AG08396 (cell line): ENCODE data around the gene DNAH3.

Source experiments
- DNase-seq: peaks from one replicate; pipeline ENCODE4 v3.0.0; 2012; ENCODE audit warnings: low spot score, mixed read lengths

DNAH3 gene

DNA sequence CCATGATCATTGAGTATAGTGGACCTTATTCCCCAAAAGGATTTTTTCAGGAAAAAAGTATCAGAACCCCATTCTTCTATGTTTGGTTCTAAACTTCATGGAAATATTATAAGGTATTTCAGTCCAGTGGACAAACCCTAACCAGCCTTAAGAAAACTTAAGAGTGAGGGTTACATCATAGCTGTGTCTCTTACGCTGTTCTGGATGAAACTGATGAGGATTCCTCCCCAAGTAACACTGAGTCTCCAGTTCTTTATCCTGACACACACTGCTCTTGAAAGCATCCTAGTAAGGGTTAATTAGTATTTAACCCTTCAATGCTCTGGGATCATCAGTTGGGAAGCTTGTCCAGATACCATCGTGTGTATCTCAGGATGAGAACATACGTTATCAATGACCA, 245.1 kb downstream of the DNAH3 start:
- no peak for DNase-seq

- peak; percentile 33 for DNase-seq
Measured at GRCh38 chr16:20904507-20905081, 246.1 kb downstream of the DNAH3 start.

DNA sequence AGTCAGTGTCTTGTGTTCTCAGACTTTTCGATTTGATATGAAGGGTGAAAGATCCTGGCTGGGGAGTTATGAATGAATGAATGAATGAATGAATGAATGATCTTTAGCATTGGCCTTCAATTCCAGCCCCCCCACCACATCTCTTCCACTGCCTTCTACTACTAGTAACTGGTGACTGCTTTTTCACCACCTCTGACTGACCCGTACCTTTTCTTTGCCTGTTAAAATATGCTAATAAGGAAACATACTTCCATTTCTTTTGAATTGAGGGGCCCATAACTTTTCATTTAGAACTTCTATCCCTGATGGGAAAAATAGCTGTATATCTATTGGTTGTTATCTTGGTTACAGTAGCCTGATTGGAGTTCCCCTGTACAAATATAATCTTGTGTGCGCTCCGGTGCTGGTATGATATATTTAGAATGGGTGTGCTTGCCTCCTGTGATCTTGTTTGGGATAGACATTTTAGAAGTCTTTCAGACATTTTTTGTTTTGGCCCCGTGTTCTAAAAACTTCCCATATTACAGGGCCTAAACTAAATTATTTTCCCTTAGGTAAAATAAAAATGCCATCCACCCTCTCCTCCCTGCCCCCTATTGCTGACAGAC, 246.6 kb downstream of the DNAH3 start:
- no peak for DNase-seq

- no peak for DNase-seq
Measured at GRCh38 chr16:20903116-20903898, 247.3 kb downstream of the DNAH3 start.

DNA sequence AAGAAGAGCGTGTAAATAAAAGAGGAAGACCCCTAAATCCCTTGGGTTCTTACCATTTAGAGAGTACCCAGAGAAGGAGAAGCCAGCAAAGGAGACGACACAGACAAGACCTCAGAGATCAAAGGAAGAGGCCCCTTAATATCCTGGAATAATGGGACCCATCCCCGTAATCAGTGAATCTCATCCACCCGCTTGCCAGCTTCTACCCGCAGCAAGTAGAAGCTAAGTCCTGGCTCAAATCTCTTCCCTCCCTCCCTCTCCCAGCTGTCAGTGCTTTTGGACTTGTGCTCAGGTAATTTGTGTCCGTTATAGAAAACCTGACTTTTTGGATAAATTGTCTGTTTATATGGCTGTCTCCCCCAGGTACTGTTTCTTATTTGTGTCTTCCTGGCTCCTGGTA, 248.2 kb downstream of the DNAH3 start:
- no peak for DNase-seq

DNA sequence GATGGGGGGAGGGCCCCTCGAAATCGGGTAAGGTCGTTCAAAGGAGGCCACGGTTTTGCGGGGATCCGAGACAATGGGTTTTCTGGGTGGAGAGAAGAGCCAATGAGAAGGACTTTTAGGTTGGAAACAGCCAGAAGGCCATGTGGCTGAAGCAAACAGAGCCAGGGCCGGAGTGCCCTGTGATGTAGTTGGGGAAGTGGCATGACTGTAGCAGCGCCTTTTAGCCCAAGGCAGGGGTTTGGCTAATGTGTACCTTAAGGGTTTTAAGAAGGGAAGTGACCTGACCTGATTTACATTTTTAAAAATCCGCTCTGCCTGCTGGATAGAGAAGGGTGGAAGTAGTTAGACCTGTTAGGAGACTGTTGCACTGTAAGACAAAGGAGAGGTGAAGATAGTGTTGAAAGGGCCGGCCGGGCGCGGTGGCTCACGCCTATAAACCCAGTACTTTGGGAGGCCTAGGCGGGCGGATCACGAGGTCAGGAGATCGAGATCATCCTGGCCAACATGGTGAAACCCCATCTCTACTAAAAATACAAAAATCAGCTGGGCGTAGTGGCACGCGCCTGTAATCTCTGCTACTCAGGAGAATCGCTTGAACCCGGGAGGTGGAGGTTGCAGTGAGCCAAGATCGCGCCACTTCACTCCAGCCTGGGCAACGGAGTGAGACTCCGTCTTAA, 249.1 kb downstream of the DNAH3 start:
- DNase-seq = peak; percentile 32

GRCh38 chr16:20901068-20901435, 249.6 kb downstream of the DNAH3 start:
- no peak for DNase-seq

DNA sequence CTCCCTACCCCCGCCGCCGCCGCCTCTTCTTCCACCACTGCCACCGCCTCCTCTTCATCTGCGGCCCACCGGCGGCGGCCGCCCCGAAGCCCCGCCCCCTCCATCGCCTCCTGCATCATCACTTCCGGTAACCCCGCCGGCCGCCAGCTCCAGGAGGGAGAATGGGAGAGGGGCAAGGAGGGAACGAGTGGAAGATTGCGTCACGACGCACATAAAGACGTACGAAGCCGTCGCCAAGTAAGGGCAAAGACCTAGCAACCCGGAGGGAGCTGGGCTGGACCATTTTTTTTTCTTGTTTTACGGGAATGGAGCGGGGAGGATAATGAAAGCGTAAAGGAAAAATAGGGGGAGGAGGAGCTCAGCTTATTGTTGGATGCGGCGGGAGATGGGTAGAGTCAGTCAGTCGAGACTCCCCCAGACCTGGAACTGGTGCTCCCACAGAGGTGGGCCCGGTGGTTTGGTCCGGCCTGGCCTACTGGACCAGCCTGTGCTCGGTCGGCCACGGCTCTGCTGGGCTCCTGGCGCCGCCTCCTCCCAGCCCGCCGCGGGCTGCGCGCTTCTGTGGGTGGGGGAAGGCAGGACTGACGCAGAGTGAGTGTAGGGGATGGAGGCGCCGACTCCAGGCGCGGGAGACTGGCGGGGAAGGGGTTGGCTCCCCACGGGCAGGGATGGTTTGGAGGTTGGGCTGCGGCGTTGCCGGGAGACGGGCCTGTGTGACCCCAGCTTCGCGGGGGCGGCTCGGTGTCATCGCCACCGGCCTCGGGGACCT, 250.2 kb downstream of the DNAH3 start, which contains the start of the genes DCUN1D3 and LYRM1:
Gene DCUN1D3 (minus strand): TSS at position 60 of the 769 bp plus-strand sequence. CDS start 37,820 bp downstream, outside the sequence.
Gene LYRM1 (plus strand): TSS at position 473 of the 769 bp plus-strand sequence. CDS start 14,785 bp downstream, outside the sequence.
- DNase-seq = peak; percentile 95

DNA sequence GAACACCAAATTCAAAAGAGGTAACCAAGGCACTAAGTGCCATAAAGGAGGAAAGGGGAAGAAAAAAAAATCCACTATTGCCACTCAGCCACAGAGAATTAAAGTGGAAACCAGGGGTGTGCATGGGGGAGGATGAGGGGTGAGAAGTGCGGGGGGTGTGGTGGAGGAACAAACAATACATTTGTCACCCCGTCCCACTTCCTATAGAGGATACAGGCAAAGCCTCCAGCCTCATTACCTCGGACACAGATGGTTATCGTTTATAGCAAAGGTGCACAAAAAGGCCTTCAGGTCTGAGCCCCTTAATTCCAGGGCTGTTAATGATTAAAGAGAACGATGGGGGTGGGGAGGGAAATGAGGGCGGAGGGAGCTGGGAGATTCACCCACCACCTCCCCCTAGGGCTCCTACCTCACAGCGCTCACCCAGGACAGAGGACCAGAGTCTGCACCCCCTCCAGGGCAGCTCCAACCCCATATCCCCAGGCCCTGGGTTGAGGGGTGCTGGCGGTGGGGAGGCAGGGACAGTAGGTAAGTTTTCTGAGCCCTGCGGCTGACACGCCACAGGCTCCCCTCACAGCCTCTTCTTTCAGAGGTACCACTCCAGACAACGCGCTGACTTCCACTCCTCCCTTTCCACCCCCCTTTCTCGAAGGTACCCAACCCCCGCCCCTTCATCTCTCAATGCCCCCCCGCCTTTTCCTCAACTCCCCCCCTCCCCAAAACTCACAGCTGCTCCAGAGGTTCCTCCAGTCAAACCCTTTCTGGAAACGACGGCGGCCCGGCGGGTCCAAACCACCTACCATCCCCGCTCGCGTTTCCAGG, 251.0 kb downstream of the DNAH3 start:
- DNase-seq = peak; percentile 21

DNA sequence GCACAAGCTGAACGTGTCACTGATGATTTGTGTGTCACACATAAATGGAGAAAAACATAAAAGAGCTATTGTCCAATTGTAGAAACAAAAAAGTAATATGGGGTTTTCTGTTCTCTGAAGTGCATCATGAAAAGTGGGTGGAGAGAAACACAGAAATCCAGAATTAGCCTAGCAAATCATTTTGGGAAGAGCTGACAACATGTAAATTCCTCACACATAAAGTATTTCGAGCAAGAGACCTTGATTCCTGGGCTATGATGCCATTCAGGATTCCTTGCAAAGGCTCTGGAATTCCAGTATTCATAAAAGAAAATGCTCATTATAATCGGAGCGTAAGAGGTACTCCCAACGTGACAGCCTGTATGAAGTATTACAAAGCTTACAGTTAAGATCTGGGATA, 251.6 kb downstream of the DNAH3 start:
- DNase-seq = peak; percentile 61

GRCh38 chr16:20897922-20898321, 252.7 kb downstream of the DNAH3 start:
- no peak for DNase-seq

GRCh38 chr16:20897253-20897897, 253.3 kb downstream of the DNAH3 start:
- peak; percentile 31 for DNase-seq

DNA sequence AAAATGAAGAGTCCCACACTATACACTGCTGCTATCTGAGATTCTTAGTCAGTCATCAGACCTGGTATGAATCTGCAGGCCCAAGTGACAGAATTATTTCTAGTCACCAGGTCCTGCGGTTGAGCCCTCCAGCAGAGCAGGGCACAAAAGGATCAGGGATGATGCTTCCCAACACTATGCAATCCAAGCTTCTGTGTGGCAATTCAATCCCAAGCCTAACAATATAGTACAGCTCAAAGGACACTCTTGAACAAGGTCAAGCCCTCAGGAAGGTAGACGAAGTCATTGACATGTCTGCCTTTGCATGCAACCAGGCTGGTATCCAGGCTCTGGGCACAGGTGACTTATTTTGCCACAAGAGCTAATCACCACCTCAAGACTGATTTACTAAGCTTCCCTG, 256.3 kb downstream of the DNAH3 start:
- no peak for DNase-seq

DNA sequence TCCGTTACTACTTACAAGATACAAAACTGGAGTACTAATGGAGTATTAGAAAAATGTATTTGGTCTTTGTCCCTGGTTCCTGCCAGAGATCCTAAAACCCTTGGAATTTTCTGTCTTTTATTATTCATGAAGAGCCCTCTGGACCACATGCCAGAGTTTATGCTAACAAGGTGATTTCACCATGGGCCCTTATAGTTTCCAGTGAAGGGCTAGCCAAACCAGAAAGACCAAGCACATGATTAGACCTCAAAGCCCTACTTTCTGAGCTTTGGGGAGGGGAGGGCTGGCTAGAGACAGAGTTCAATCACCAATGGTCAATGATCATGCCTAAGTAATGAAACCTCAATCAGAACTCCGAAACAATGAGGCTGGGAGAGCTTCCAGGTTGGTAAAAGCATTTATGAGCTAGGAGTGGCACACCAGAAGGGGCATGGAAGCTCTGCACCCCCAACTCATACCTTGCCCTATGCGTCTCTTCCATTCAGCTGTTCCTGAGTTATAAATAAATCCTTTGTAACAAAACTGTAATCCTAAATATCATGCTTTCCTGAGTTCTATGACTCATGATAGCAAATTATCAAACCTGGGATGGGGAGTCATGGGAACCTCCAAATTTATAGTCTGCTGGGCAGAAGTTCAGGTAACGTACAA, 260.9 kb downstream of the DNAH3 start:
- DNase-seq = no peak

DNA sequence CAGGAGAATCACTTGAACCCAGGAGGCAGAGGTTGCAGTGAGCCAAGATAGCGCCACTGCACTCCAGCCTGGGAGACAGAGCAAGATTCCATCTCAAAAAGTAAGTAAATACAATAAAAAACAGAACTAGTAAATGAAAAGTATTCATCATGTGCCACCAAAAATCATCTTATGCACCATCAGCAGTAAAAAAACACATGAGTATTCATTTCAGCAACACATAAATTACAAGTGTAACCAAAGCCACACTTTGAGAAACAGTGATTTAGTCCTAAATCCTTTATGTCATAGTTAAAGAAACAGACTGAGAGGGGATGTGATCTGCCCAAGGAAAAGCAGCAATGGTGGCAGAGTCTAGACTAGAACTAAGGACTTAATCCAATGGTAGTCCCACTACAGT, 263.4 kb downstream of the DNAH3 start:
- DNase-seq = no peak

- DNase-seq = no peak
Measured at GRCh38 chr16:20886320-20886719, 264.3 kb downstream of the DNAH3 start.

DNA sequence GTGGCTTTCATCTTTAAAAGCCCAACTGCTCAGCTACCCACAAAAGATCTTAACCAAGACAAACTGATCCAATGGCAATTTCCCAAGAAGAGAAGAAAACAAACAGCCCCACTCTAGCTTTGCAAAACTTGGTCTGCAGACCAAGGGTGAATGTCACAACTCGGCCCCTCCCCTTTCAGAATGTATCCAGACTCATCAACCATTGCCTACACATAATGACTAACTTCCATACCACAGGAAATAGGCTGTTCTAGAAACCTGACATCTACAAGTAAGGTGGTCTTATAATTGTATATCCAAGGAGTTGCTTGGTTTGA, 266.4 kb downstream of the DNAH3 start:
- DNase-seq = peak; percentile 39

DNA sequence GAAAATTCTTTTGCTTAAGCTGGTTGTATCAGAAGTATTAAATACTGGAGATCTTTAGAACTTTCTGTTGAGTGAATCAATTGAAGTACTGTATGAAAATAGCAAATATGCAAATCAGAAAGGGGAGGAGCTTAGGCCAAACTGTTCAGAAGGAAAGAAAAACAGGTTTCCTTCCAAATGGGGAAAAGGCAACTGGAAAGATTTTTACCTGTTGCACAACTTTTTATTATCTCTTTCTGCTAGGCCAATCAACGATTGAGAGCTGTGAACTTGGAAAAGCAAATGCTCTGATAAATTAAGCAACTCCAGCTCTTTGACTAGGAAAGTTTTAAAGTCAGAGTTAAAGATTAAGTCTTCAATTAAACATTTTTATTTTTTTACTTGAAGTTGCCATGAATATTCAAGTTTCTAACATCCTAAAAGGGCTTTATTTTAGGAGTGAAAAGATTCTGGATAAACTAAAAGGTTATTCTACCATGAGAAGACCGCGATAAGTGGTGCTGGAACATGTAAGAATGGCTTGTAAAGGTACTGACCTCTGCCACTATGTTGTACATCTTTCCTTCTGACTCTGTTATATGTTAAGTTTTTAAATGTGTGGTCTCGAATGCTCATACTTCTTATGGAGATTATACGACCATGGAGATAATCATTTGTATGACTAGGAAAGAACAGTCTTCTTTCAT, 266.9 kb downstream of the DNAH3 start:
- no peak for DNase-seq
